B cell (primary cell): ENCODE measurements around the gene ARHGAP36. TPM values are rescaled to one million over a fixed set of nuclear protein-coding genes. Genes with fewer than 3 reads are reported as not detected.

Source experiments
- ATAC-seq: fragments of 200-7000 bp; cut with Tn5 transposase; one replicate; pipeline ENCODE4 v1.10.0; 2021; ENCODE audit warnings: low read depth, mild to moderate bottlenecking, moderate number of reproducible peaks, moderate library complexity
- CTCF ChIA-PET: fragments of 350-600 bp; sonication (Branson Sonifier 250); formaldehyde crosslinking; loops from one replicate; lab custom pipeline; 2021; ENCODE audit warnings: antibody characterized with exemption, inconsistent platforms; lab: Charles Lee
- POLR2A ChIA-PET: fragments of 350-600 bp; sonication (Branson Sonifier 250); formaldehyde crosslinking; loops from one replicate; lab custom pipeline; 2021; ENCODE audit warnings: antibody characterized with exemption; lab: Charles Lee
- DNase-seq: peaks from one replicate; pipeline ENCODE4 v3.0.0; 2013
- H2AFZ ChIP-seq: 2 replicates; pipeline ENCODE4 v1.6.1; 2012; ENCODE audit warnings: mild to moderate bottlenecking, low read depth, low read length; ENCODE audit not compliant: insufficient read depth, poor library complexity, severe bottlenecking
- H3K27ac ChIP-seq, 2 donors: 1 replicate in 1 of 2; 2 replicates in 1 of 2; pipeline ENCODE4 v1.5.1; 2012 to 2013; ENCODE audit warnings: low read length in 2 of 2, mild to moderate bottlenecking in 2 of 2, moderate library complexity in 1 of 2
- H3K27me3 ChIP-seq, 4 experiments: fragments of 200-600 bp in 1 of 4; sonication (generic) in 1 of 4; replicated peaks in 1 of 4; 1 replicate in 2 of 4; 2 replicates in 2 of 4; pipeline versions ENCODE4 v1.6.1 to v1.7.0; 2013 to 2016; ENCODE audit warnings: low read length in 3 of 4, mild to moderate bottlenecking in 2 of 4, mixed read lengths in 1 of 4, moderate library complexity in 1 of 4; ENCODE audit not compliant: insufficient read depth in 4 of 4, control insufficient read depth in 3 of 4; ENCODE audit errors: control extremely low read depth in 1 of 4
- H3K36me3 ChIP-seq, 2 experiments: replicated peaks in 1 of 2; 1 replicate in 1 of 2; 2 replicates in 1 of 2; pipeline versions ENCODE4 v1.6.1 to v1.7.1; 2013; ENCODE audit warnings: low read length in 1 of 2; ENCODE audit not compliant: insufficient read depth in 2 of 2, control insufficient read depth in 1 of 2; ENCODE audit errors: control extremely low read depth in 1 of 2, extremely low read depth in 1 of 2
- H3K4me1 ChIP-seq, 2 donors: fragments of 200-600 bp in 1 of 2; sonication (generic) in 1 of 2; 1 replicate in 1 of 2; 2 replicates in 1 of 2; pipeline versions ENCODE4 v1.5.1 to v1.6.1; 2013 to 2017; ENCODE audit warnings: low read length in 2 of 2; ENCODE audit not compliant: control insufficient read depth in 2 of 2, insufficient read depth in 2 of 2
- H3K4me2 ChIP-seq: replicated peaks from 2 replicates; pipeline ENCODE3; 2012; ENCODE audit warnings: mild to moderate bottlenecking, low read depth, low read length; ENCODE audit not compliant: poor library complexity, severe bottlenecking
- H3K4me3 ChIP-seq, 5 experiments: fragments of 200-600 bp in 1 of 5; sonication (generic) in 1 of 5; 1 replicate in 3 of 5; 2 replicates in 2 of 5; pipeline versions ENCODE4 v1.5.1 to v1.7.0; 2011 to 2016; ENCODE audit warnings: low read length in 4 of 5, mild to moderate bottlenecking in 4 of 5, low read depth in 2 of 5, control low read depth in 1 of 5, moderate library complexity in 1 of 5; ENCODE audit not compliant: insufficient read depth in 1 of 5; ENCODE audit errors: control extremely low read depth in 1 of 5, extremely low read depth in 1 of 5
- H3K79me2 ChIP-seq: fragments of 200-600 bp; sonication (generic); one replicate; pipeline ENCODE4 v1.6.0; 2016; ENCODE audit warnings: low read length; ENCODE audit not compliant: control insufficient read depth, insufficient read depth
- H3K9ac ChIP-seq: fragments of 200-600 bp; sonication (generic); 2 replicates; pipeline ENCODE4 v1.6.1; 2017; ENCODE audit warnings: mild to moderate bottlenecking, low read length, moderate library complexity
- H3K9me3 ChIP-seq, 3 donors: one replicate each; pipeline versions ENCODE4 v1.6.1 to v1.7.1; 2013; ENCODE audit warnings: low read length in 2 of 3; ENCODE audit not compliant: control insufficient read depth in 2 of 3, insufficient read depth in 1 of 3; ENCODE audit errors: control extremely low read depth in 1 of 3
- H4K20me1 ChIP-seq: 2 replicates; pipeline ENCODE4 v1.6.0; 2012; ENCODE audit warnings: mild to moderate bottlenecking, low read length; ENCODE audit not compliant: insufficient read depth, control insufficient read depth, poor library complexity, severe bottlenecking
- H3K27ac Mint-ChIP-seq: one replicate; pipeline ENCODE4 v1.8.0; 2021; ENCODE audit warnings: mixed read lengths
- H3K27me3 Mint-ChIP-seq: one replicate; pipeline ENCODE4 v1.8.0; 2021; ENCODE audit warnings: mixed read lengths
- H3K4me1 Mint-ChIP-seq: one replicate; pipeline ENCODE4 v1.8.0; 2021; ENCODE audit warnings: mixed read lengths
- H3K4me3 Mint-ChIP-seq: one replicate; pipeline ENCODE4 v1.8.0; 2021; ENCODE audit warnings: mixed read lengths
- H3K9me3 Mint-ChIP-seq: one replicate; pipeline ENCODE4 v1.8.0; 2022; ENCODE audit warnings: mixed read lengths; ENCODE audit not compliant: insufficient read depth
- CTCF ChIP-seq: fragments of 200-600 bp; IDR thresholded peaks from one replicate; pipeline ENCODE4 v1.8.0; 2022; ENCODE audit warnings: antibody characterized with exemption, mild to moderate bottlenecking
- EZH2 ChIP-seq: IDR thresholded peaks from 2 replicates; pipeline ENCODE4 v1.6.1; 2012; ENCODE audit warnings: borderline replicate concordance, low read depth, mild to moderate bottlenecking, moderate library complexity, low read length; ENCODE audit not compliant: insufficient read depth, poor library complexity, severe bottlenecking
- WGBS: methylation state at CpG from one replicate; pipeline ENCODE4 v1.1.5; 2013; ENCODE audit warnings: missing lambda C conversion rate; ENCODE audit not compliant: insufficient coverage; 5-methylcytosine and 5-hydroxymethylcytosine counted together
- intact Hi-C: fragments of 100-400 bp; cut with micrococcal nuclease; formaldehyde crosslinking; loops from one replicate; pipeline ENCODE4 v1.10.0; 2022
- polyA plus RNA-seq: library from polyadenylated mRNA; depleted of rRNA; stranded (reverse); fragments of >200 nt; gene quantifications from 2 replicates; pipeline ENCODE4 v1.2.3, GENCODE V29; 2012
- total RNA-seq, 2 donors: library from RNA; stranded (reverse); fragments of 120-200 nt in 1 of 2; gene quantifications; 1 replicate in 1 of 2; 2 replicates in 1 of 2; pipeline versions ENCODE4 v1.2.3 to v1.2.4, GENCODE V29; 2013 to 2022

The ARHGAP36 gene
- total and polyA plus RNA-seq, 2 donors (not counting 1 experiment from before 2014, with no cell fraction given), result not detected

- Mint-ChIP-seq H3K27ac (no peak overlapping the region), H3K27me3 (peaks cover 8% of the 10 kb centered on the region), H3K4me3 (no peak overlapping the region), H3K4me1 (no peaks in the 10 kb centered on the region), H3K9me3 (no peaks in the 10 kb centered on the region)
- no CpG with 5 or more reads among the region's 6 CpGs for WGBS
- Histone ChIP-seq H3K27ac (no peak overlapping the region), H3K9me3 (no peaks in the 10 kb centered on the region), H3K36me3 (no peaks in the 10 kb centered on the region), H2AFZ (no peak overlapping the region), H3K27me3 (peaks cover 0 to 10% (median 0%) of the 10 kb centered on the region in 4 experiments), H3K79me2 (no peaks in the 10 kb centered on the region), H4K20me1 (no peaks in the 10 kb centered on the region), H3K4me1 (no peaks in the 10 kb centered on the region), H3K9ac (no peak overlapping the region), H3K4me3 (no peak overlapping the region), H3K4me2 (no peak overlapping the region)
- DNase-seq, result no peak
- ChIA-PET POLR2A (no interaction called here), CTCF (no interaction called here)
- ATAC-seq, result no peak
- intact Hi-C loops, result no loop called here
- TF ChIP-seq EZH2 (no peak), CTCF (no peak)
Measured at GRCh38 chrX:131054906-131055305, 3.2 kb upstream of the ARHGAP36 start.

GRCh38 chrX:131057706-131058105, 440 bp upstream of the ARHGAP36 start:
- Mint-ChIP-seq H3K4me1 (no peaks in the 10 kb centered on the region), H3K27ac (no peak overlapping the region), H3K27me3 (peaks cover 15% of the 10 kb centered on the region), H3K4me3 (no peak overlapping the region), H3K9me3 (no peaks in the 10 kb centered on the region)
- POLR2A ChIA-PET, result no interaction called here
- DNase-seq (no peak), ATAC-seq (no peak)
- CTCF ChIA-PET, result no interaction called here
- intact Hi-C loops, result no loop called here
- TF ChIP-seq CTCF (no peak), EZH2 (no peak)
- Histone ChIP-seq H3K36me3 (no peaks in the 10 kb centered on the region), H3K9me3 (no peaks in the 10 kb centered on the region), H3K4me3 (no peak overlapping the region), H3K4me1 (no peaks in the 10 kb centered on the region), H3K27me3 (peaks cover 0 to 10% (median 2%) of the 10 kb centered on the region in 4 experiments), H2AFZ (no peak overlapping the region), H3K27ac (no peak overlapping the region), H4K20me1 (no peaks in the 10 kb centered on the region), H3K4me2 (no peak overlapping the region), H3K79me2 (no peaks in the 10 kb centered on the region), H3K9ac (no peak overlapping the region)
- 17% methylated on average over 1 of the region's 9 CpGs for WGBS
